A673 (cell line): Measurements from ENCODE around the gene RAB11A. TPM values are rescaled to one million over a fixed set of nuclear protein-coding genes. Genes with fewer than 3 reads are reported as not detected.

Experiments
- BruUV-seq: library from RNA; stranded (reverse); fragments of 400-500 nt; replicated peaks from 2 replicates; lab custom pipeline; 2021; lab: Mats Ljungman, UMichigan
- CTCF ChIA-PET: fragments of 300-600 bp; sonication (Branson Sonifier 250); formaldehyde crosslinking; loops from one replicate; lab custom pipeline; 2022; ENCODE audit warnings: antibody characterized with exemption; lab: Charles Lee
- POLR2A ChIA-PET: fragments of 300-600 bp; sonication (Branson Sonifier 250); formaldehyde crosslinking; loops from one replicate; lab custom pipeline; 2022; ENCODE audit warnings: antibody characterized with exemption; ENCODE audit not compliant: low non-redundant PET; lab: Charles Lee
- DNase-seq: peaks from one replicate; pipeline ENCODE4 v3.0.0-alpha.2; 2015; ENCODE audit warnings: low spot score
- H3K27ac ChIP-seq: fragments of 200-600 bp; sonication (generic); 2 replicates; pipeline ENCODE4 v1.5.1; 2016; ENCODE audit warnings: mixed run types, low read depth, mild to moderate bottlenecking, mixed read lengths, antibody characterized with exemption, low read length; ENCODE audit not compliant: poor library complexity, severe bottlenecking
- H3K27me3 ChIP-seq: fragments of 200-600 bp; sonication (generic); replicated peaks from 2 replicates; pipeline ENCODE4 v1.6.1; 2017; ENCODE audit warnings: mixed run types, low read depth, mild to moderate bottlenecking, mixed read lengths, antibody characterized with exemption, low read length; ENCODE audit not compliant: insufficient read depth, poor library complexity
- H3K36me3 ChIP-seq: fragments of 200-600 bp; sonication (generic); 2 replicates; pipeline ENCODE4 v1.6.1; 2016; ENCODE audit warnings: mixed run types, mild to moderate bottlenecking, mixed read lengths, antibody characterized with exemption, low read length; ENCODE audit not compliant: insufficient read depth, poor library complexity, severe bottlenecking
- H3K4me1 ChIP-seq: fragments of 200-600 bp; sonication (generic); 2 replicates; pipeline ENCODE4 v1.6.1; 2017; ENCODE audit warnings: mixed run types, mild to moderate bottlenecking, mixed read lengths, antibody characterized with exemption, low read length; ENCODE audit not compliant: insufficient read depth, poor library complexity, severe bottlenecking
- H3K4me3 ChIP-seq: fragments of 200-600 bp; sonication (generic); 2 replicates; pipeline ENCODE4 v1.5.1; 2016; ENCODE audit warnings: low read depth, mixed run types, mild to moderate bottlenecking, mixed read lengths, low read length; ENCODE audit not compliant: poor library complexity, severe bottlenecking
- H3K9me3 ChIP-seq: fragments of 200-600 bp; sonication (generic); 2 replicates; pipeline ENCODE4 v1.6.1; 2016; ENCODE audit warnings: mixed run types, low read depth, mild to moderate bottlenecking, mixed read lengths, antibody characterized with exemption, low read length; ENCODE audit not compliant: poor library complexity, severe bottlenecking
- CTCF ChIP-seq: fragments of 300-800, 200-600 bp; sonication (generic); conservative IDR thresholded peaks from 2 replicates; pipeline ENCODE4 v1.5.1; 2017; ENCODE audit warnings: low read depth, mild to moderate bottlenecking, antibody characterized with exemption, low read length, moderate library complexity, mixed read lengths
- EZH2 ChIP-seq: fragments of 200-600 bp; sonication (generic); IDR thresholded peaks from 2 replicates; pipeline ENCODE4 v1.6.1; 2017; ENCODE audit warnings: borderline replicate concordance, low read depth, mild to moderate bottlenecking, mixed read lengths, antibody characterized with exemption, low read length; ENCODE audit not compliant: poor library complexity, severe bottlenecking
- intact Hi-C: fragments of 100-400 bp; cut with micrococcal nuclease; formaldehyde crosslinking; loops from one replicate; pipeline ENCODE4 v1.10.0; 2022; ENCODE audit not compliant: unreplicated experiment
- total RNA-seq: library from RNA; stranded (reverse); gene quantifications from 2 replicates; pipeline ENCODE4 v1.2.3, GENCODE V29; 2021

The RAB11A gene
- total RNA-seq, 1 experiment from 2014 or later, result 227 TPM

- Histone ChIP-seq H3K36me3 (no peaks in the 10 kb centered on the region), H3K4me1 (no peaks in the 10 kb centered on the region), H3K27ac (no peak overlapping the region), H3K27me3 (no peaks in the 10 kb centered on the region), H3K4me3 (no peak overlapping the region), H3K9me3 (no peaks in the 10 kb centered on the region)
- TF ChIP-seq EZH2 (no peak), CTCF (no peak)
- ChIA-PET CTCF (no interaction called here), POLR2A (no interaction called here)
- BruUV-seq, result no TSS peak
- no peak for DNase-seq
- intact Hi-C loops, result no loop called here
Observed at GRCh38 chr15:65938604-65939003, 69.3 kb downstream of the RAB11A start.

DNA sequence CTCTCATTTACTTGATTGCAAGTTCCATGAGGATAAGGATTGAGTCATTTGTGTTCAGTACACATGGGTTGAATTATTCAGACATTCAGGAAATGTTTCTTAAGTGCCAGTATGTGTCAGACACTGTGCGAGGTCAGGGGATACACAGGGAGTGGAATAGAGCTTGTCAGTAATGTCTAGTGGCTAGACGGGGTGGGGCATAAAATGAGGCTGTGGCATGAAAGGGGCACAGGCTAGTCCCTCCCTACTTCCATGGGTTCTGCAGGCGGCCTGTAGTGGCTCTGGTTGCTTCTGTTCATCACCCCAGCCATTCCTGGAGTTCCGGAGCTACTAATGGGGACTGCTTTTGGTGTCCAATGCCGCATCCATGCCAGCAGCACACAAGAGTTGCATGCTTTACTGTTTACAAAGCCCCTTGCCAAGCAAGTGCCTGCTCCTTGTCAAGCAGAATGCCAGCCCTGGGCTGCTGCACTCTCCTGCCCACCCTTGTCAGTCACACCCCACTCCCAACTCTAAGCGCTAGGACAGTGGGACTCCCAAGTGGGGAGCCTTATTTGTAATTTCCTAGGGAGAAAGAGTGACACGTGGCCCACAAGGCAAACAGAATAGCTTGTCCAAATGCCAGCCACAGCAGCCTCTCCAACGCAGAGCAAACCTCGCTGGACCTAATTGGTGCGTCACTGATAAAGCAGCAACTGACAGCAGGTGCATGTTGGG is 70.8 kb downstream of the RAB11A start:
- Histone ChIP-seq H3K4me1 (no peaks in the 10 kb centered on the region), H3K36me3 (no peaks in the 10 kb centered on the region), H3K9me3 (no peaks in the 10 kb centered on the region), H3K4me3 (no peak overlapping the region), H3K27ac (no peak overlapping the region), H3K27me3 (no peaks in the 10 kb centered on the region)
- BruUV-seq, result no TSS peak
- intact Hi-C loops, result no loop called here
- DNase-seq, result peak; percentile 23
- TF ChIP-seq EZH2 (no peak), CTCF (no peak)
- ChIA-PET CTCF (no interaction called here), POLR2A (no interaction called here)

DNA sequence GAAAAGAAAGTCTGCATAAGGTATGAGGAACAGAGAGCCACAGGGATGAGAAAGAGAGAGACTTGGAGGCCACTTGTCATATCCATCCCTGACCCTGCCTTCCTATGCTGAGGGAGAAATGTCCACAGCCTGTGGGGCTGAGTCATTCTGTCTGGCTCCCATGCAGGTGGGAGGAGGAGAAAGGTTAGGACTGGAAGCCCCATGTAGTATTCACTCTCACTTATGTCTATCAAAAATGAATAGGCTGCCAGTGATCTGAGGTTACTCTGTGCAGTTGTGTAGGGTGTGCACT is 71.3 kb downstream of the RAB11A start:
- Histone ChIP-seq H3K36me3 (no peaks in the 10 kb centered on the region), H3K9me3 (no peaks in the 10 kb centered on the region), H3K27me3 (no peaks in the 10 kb centered on the region), H3K27ac (no peak overlapping the region), H3K4me3 (no peak overlapping the region), H3K4me1 (no peaks in the 10 kb centered on the region)
- intact Hi-C loops, result no loop called here
- TF ChIP-seq CTCF (no peak), EZH2 (no peak)
- CTCF ChIA-PET, result no interaction called here
- POLR2A ChIA-PET, result no interaction called here
- DNase-seq, result no peak
- BruUV-seq, result no TSS peak

Other genes with a start within 250 kb of the RAB11A start
- 4.9 and 6.4 TPM in 2 replicates for gene SLC24A1, start 247.6 kb upstream of the RAB11A start, total RNA-seq
- 13.2 TPM in 2 replicates for gene DENND4A, start 77.2 kb upstream of the RAB11A start, total RNA-seq